Measurements from ENCODE around the gene RSBN1L.
"Not testable (repeated sequence)": the region's sequence is repeated elsewhere in the genome, so short reads cannot be mapped to it uniquely, and the experiment has no call there.

- not testable (repeated sequence) for TF ChIP-seq POLR2A (IDR thresholded peaks at IDR 0.05; ENCODE audit: low read length); GATA1 (IDR thresholded peaks at IDR 0.05; ENCODE audit: low read depth, low read length)
These were observed 18.7 kb downstream of the RSBN1L start for GRCh38 chr7:77714931-77715330.
